Measurements from ENCODE around the gene CEP104. TPM values are rescaled to one million over a fixed set of nuclear protein-coding genes. Genes with fewer than 3 reads are reported as not detected.
A peak's percentile ranks its signal among the peaks of the same experiment; 100 is the strongest.

CEP104 gene
- total and polyA plus RNA-seq, 8 donors = 32.5 to 49.5 (median 35.3) TPM

DNA sequence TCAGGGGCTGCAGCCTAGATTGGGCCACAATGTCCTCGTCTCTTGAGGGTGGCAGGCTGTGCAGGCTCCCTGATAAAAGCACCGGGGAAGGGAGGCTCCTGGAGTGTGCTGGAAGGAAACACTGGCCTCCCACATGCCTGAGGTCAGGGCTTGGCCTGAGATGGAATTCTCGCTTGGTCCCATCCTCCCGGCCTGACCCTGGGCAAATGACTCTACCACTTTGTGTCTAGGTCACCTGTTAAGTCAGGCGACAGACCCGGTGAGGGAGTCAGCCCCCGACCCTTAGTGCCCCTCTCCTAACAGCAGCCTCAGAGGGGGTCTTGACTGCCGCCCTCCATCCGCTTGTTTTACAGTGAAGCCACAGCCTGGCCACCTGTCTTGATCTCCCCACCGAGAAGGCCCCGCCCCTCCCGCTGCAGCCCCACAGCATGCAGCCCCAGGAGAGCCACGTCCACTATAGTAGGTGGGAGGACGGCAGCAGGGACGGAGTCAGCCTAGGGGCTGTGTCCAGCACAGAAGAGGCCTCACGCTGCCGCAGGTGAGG is 82.0 kb downstream of the CEP104 start:
- peaks cover 0 to 35% of the 10 kb centered on the region in 2 donors for H3K27me3 ChIP-seq
- DNase-seq (no peak), ATAC-seq (no peak)
- no peak for TF ChIP-seq CTCF (IDR thresholded peaks at IDR 0.05)
- peaks cover 0 to 23% of the 10 kb centered on the region in 2 donors for H3K36me3 ChIP-seq
- no peak overlapping the region for H3K4me3 ChIP-seq
- no peaks in the 10 kb centered on the region for H3K9me3 ChIP-seq
- H3K27ac ChIP-seq = no peak overlapping the region
- peaks cover 4 to 34% of the 10 kb centered on the region in 2 donors for H3K4me1 ChIP-seq
- intact Hi-C loops (cut with DNase I) = no loop called here

- Histone ChIP-seq H3K36me3 (peaks cover 0 to 17% of the 10 kb centered on the region in 2 donors), H3K27me3 (peaks cover 0 to 35% of the 10 kb centered on the region in 2 donors), H3K9me3 (no peaks in the 10 kb centered on the region), H3K4me1 (peaks cover 4 to 34% of the 10 kb centered on the region in 2 donors), H3K27ac (no peak overlapping the region), H3K4me3 (no peak overlapping the region)
- DNase-seq (peak in 1 of 4 donors; percentile 67), ATAC-seq (no peak)
- intact Hi-C loops (cut with DNase I) = no loop called here
- no peak for TF ChIP-seq CTCF (IDR thresholded peaks at IDR 0.05)
Measured at GRCh38 chr1:3774276-3774945, 82.6 kb downstream of the CEP104 start.

- TF ChIP-seq CTCF (IDR thresholded peaks at IDR 0.05) = no peak
- peaks cover 0 to 10% of the 10 kb centered on the region in 2 donors for H3K36me3 ChIP-seq
- peaks cover 4 to 34% of the 10 kb centered on the region in 2 donors for H3K4me1 ChIP-seq
- H3K9me3 ChIP-seq = no peaks in the 10 kb centered on the region
- ATAC-seq (no peak), DNase-seq (peak in 1 of 4 donors; percentile 52)
- no peak overlapping the region for H3K27ac ChIP-seq
- peaks cover 0 to 39% of the 10 kb centered on the region in 2 donors for H3K27me3 ChIP-seq
- intact Hi-C loops (cut with DNase I) = no loop called here
- peak overlapping the region in 1 of 2 donors; percentile 62 for H3K4me3 ChIP-seq
Measured at GRCh38 chr1:3773572-3774275, 83.3 kb downstream of the CEP104 start.

GRCh38 chr1:3772715-3773571 is 84.1 kb downstream of the CEP104 start, which contains the start of gene SMIM1:
Gene SMIM1 (plus strand): TSS chr1:3772749. CDS start chr1:3775374, 2,625 bp downstream.
- peaks cover 0 to 43% of the 10 kb centered on the region in 2 donors for H3K27me3 ChIP-seq
- DNase-seq = peak in 1 of 4 donors; percentile 77
- intact Hi-C loops (cut with DNase I) = no loop called here
- H3K9me3 ChIP-seq = no peaks in the 10 kb centered on the region
- peak within 1 kb of the TSS; percentile 50 to 62 for H3K4me3 ChIP-seq
- ATAC-seq = peak; percentile 11
- peaks cover 0 to 2% of the 10 kb centered on the region in 2 donors for H3K36me3 ChIP-seq
- H3K4me1 ChIP-seq = peaks cover 4 to 34% of the 10 kb centered on the region in 2 donors
- TF ChIP-seq CTCF (IDR thresholded peaks at IDR 0.05) = no peak
- peak within 1 kb of the TSS in 1 of 2 donors; percentile 45 for H3K27ac ChIP-seq
